Gastroesophageal sphincter (tissue), 3 donors: ENCODE measurements around the gene OR52N2.

Source experiments
- POLR2A ChIP-seq, 2 donors: fragments of 450-650 bp; IDR thresholded peaks; one replicate each; pipeline ENCODE4 v1.6.1; 2017; ENCODE audit warnings: antibody characterized with exemption in 2 of 2, mild to moderate bottlenecking in 2 of 2, moderate library complexity in 1 of 2
- TF ChIP-seq, protein P1 (sequence below), 4 experiments: fragments of 200-600 bp in 2 of 4; fragments of 450-650 bp in 2 of 4; sonication (generic) in 1 of 4; IDR thresholded peaks; one replicate each; pipeline ENCODE4 v1.5.1; 2017 to 2019; ENCODE audit warnings: antibody characterized with exemption in 4 of 4, mild to moderate bottlenecking in 2 of 4, moderate library complexity in 2 of 4

DNA sequence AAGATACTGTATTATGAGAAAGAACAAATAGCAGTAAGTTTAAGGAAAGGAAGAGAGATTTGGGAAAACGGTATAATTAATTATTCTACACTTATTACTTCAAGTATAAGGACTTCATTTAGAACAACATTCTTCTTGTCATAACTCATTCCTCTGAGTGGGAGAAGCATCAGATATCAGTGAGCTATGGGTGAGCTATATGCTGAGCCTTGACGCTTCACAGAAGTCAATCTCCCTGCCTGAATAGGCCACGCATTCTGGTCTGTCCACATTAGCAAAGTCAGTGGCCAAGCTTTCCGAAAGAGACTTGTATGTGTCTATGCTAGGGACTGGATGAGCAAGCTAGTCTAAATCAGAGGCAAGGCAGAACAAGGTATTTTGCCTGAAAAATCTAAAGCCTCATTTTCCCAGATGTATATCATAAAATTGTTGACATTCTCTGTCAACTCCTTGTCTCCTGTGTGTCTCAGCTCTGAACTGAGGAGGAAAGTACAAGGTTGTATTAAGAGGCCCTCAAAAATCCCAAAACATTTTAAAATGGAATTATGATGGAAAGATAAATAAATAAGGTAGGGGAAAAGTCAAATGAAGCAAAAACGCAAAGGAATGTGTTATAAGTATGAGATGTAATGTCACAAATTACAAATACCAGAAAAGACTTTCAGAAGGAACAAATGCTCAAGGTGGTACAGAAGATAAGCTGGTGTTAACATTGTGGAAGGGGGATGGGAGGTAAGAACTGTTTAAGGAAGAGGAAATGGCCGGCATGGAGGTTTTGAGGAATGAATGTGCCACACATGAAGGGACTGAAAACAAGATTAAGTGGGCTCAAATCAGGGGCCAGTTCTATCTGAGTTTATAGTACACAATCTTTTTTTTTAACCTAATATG is 1.4 kb downstream of the OR52N2 start:
- TF ChIP-seq, protein P1, sequence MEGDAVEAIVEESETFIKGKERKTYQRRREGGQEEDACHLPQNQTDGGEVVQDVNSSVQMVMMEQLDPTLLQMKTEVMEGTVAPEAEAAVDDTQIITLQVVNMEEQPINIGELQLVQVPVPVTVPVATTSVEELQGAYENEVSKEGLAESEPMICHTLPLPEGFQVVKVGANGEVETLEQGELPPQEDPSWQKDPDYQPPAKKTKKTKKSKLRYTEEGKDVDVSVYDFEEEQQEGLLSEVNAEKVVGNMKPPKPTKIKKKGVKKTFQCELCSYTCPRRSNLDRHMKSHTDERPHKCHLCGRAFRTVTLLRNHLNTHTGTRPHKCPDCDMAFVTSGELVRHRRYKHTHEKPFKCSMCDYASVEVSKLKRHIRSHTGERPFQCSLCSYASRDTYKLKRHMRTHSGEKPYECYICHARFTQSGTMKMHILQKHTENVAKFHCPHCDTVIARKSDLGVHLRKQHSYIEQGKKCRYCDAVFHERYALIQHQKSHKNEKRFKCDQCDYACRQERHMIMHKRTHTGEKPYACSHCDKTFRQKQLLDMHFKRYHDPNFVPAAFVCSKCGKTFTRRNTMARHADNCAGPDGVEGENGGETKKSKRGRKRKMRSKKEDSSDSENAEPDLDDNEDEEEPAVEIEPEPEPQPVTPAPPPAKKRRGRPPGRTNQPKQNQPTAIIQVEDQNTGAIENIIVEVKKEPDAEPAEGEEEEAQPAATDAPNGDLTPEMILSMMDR (IDR thresholded peaks at IDR 0.05): no peak
- no peak for TF ChIP-seq POLR2A (IDR thresholded peaks at IDR 0.05)
